Psoas muscle (tissue), 8 donors: ENCODE measurements around the gene UPK2. TPM values are rescaled to one million over a fixed set of nuclear protein-coding genes. Genes with fewer than 3 reads are reported as not detected.

ENCODE experiments used
- ATAC-seq, 4 donors: fragments of 200-7000 bp; cut with Tn5 transposase; one replicate each; pipeline ENCODE4 v1.9.1; 2020; ENCODE audit warnings: moderate library complexity in 3 of 4, mild to moderate bottlenecking in 2 of 4
- DNase-seq, 2 donors: peaks; one replicate each; pipeline ENCODE4 v3.0.0-alpha.2; 2020
- H3K27ac ChIP-seq: fragments of 200-600 bp; one replicate; pipeline ENCODE4 v1.8.0; 2022
- H3K27me3 ChIP-seq, 3 donors: fragments of 200-600 bp in 1 of 3; one replicate each; pipeline versions ENCODE4 v1.6.1 to v1.8.0; 2013 to 2022; ENCODE audit warnings: low read length in 2 of 3, mild to moderate bottlenecking in 2 of 3, moderate library complexity in 1 of 3; ENCODE audit not compliant: insufficient read depth in 3 of 3
- H3K36me3 ChIP-seq, 2 donors: fragments of 200-600 bp in 1 of 2; one replicate each; pipeline versions ENCODE4 v1.6.1 to v1.8.0; 2013 to 2022; ENCODE audit warnings: low read depth in 1 of 2, mild to moderate bottlenecking in 1 of 2, moderate library complexity in 1 of 2; ENCODE audit not compliant: insufficient read depth in 1 of 2
- H3K4me1 ChIP-seq: fragments of 200-600 bp; one replicate; pipeline ENCODE4 v1.8.0; 2022
- H3K4me3 ChIP-seq: fragments of 200-600 bp; one replicate; pipeline ENCODE4 v1.8.0; 2022; ENCODE audit warnings: mild to moderate bottlenecking
- H3K9me3 ChIP-seq: fragments of 200-600 bp; one replicate; pipeline ENCODE4 v1.8.0; 2022
- CTCF ChIP-seq: fragments of 200-600 bp; IDR thresholded peaks from one replicate; pipeline ENCODE4 v1.8.0; 2022; ENCODE audit warnings: antibody characterized with exemption
- WGBS, 3 donors: extraction: QIAGEN DNeasy Blood & Tissue Kit; methylation state at CpG; one replicate each; pipeline versions ENCODE4 v1.1.6 to v1.1.7; 2013; 5-methylcytosine and 5-hydroxymethylcytosine counted together
- intact Hi-C, 2 donors: fragments of 100-400 bp; cut with DNase I; formaldehyde crosslinking; loops; one replicate each; pipeline versions ENCODE4 v1.11.0 to v1.14.2; 2022
- polyA plus RNA-seq, 3 donors: library from polyadenylated mRNA; stranded (reverse); fragments of 200-250 nt; gene quantifications; one replicate each; pipeline ENCODE4 v1.2.3, GENCODE V29; 2013
- total RNA-seq, 4 donors: library from RNA; stranded (reverse); fragmentation: NEBNext Ultra II Directional in 2 of 4; extraction: Animal tissue kit (Norgen Biotek cat#: 25700) in 2 of 4; gene quantifications; one replicate each; pipeline versions ENCODE4 v1.2.1 to v1.2.4, GENCODE V29; 2021 to 2023
- donor health status: healthy with polysubstance abuse.
- donor health status: DM: no; HTN: no; CAD: no; lungs with moderate emphysema.
- donor health status: Bipolar disorder and iron deficiency.
- donor health status: healthy.
- donor health status: DM: yes; HTN: yes; CAD: no.
- donor health status: DM: no; HTN: no; CAD: no.
- donor health status: DM: no; HTN: no; CAD: no.
- donor health status: DM: yes; HTN: yes; CAD: no.

The UPK2 gene
- total and polyA plus RNA-seq, 7 donors, result 0.23 TPM; not detected in 6

GRCh38 chr11:118912742-118913410 lies 43.2 kb upstream of the UPK2 start:
- H3K36me3 ChIP-seq, result peaks cover 0 to 4% of the 10 kb centered on the region in 2 donors
- no peak for ATAC-seq
- TF ChIP-seq CTCF, result no peak
- peaks cover 94% of the 10 kb centered on the region for H3K4me1 ChIP-seq
- peak overlapping the region; percentile 64 for H3K4me3 ChIP-seq
- no peaks in the 10 kb centered on the region for H3K9me3 ChIP-seq
- 40 to 50% (median 44%) methylated on average over 12 of the region's 12 CpGs for WGBS, 3 donors
- no peaks in the 10 kb centered on the region for H3K27me3 ChIP-seq
- intact Hi-C loops, result no loop called here
- peak overlapping the region; percentile 98 for H3K27ac ChIP-seq
- peak in 1 of 2 donors; percentile 61 for DNase-seq

GRCh38 chr11:118913411-118914125 lies 42.5 kb upstream of the UPK2 start:
- intact Hi-C loops, result no loop called here
- Histone ChIP-seq H3K27ac (peak overlapping the region; percentile 98), H3K36me3 (no peaks in the 10 kb centered on the region), H3K27me3 (no peaks in the 10 kb centered on the region), H3K4me3 (peak overlapping the region; percentile 64), H3K9me3 (no peaks in the 10 kb centered on the region), H3K4me1 (peaks cover 93% of the 10 kb centered on the region)
- TF ChIP-seq CTCF, result no peak
- ATAC-seq (no peak), DNase-seq (peak in 1 of 2 donors; percentile 64)
- WGBS, 3 donors, result 10 to 20% (median 11%) methylated on average over 8 to 9 of the region's 9 CpGs

GRCh38 chr11:118914178-118914918 lies 41.8 kb upstream of the UPK2 start:
- no peaks in the 10 kb centered on the region for H3K9me3 ChIP-seq
- peak overlapping the region; percentile 64 for H3K4me3 ChIP-seq
- DNase-seq (peak; percentile 21 to 72), ATAC-seq (no peak)
- intact Hi-C loops, result no loop called here
- 18 to 24% (median 22%) methylated on average over 12 to 15 of the region's 15 CpGs for WGBS, 3 donors
- H3K27me3 ChIP-seq, result no peaks in the 10 kb centered on the region
- peak overlapping the region; percentile 98 for H3K27ac ChIP-seq
- peaks cover 93% of the 10 kb centered on the region for H3K4me1 ChIP-seq
- TF ChIP-seq CTCF, result no peak
- no peaks in the 10 kb centered on the region for H3K36me3 ChIP-seq

GRCh38 chr11:118914987-118915386 lies 41.1 kb upstream of the UPK2 start:
- 78 to 94% (median 84%) methylated on average over 4 of the region's 4 CpGs for WGBS, 3 donors
- no peak for TF ChIP-seq CTCF
- no peak for DNase-seq
- no peaks in the 10 kb centered on the region for H3K9me3 ChIP-seq
- H3K4me3 ChIP-seq, result peak overlapping the region; percentile 64
- H3K27ac ChIP-seq, result peak overlapping the region; percentile 98
- ATAC-seq, result no peak
- peaks cover 94% of the 10 kb centered on the region for H3K4me1 ChIP-seq
- no peaks in the 10 kb centered on the region for H3K27me3 ChIP-seq
- intact Hi-C loops, result no loop called here
- no peaks in the 10 kb centered on the region for H3K36me3 ChIP-seq
